Measurements from ENCODE around the gene G6PD.
"Not testable (repeated sequence)": the region's sequence is repeated elsewhere in the genome, so short reads cannot be mapped to it uniquely, and the experiment has no call there.

G6PD gene

GRCh38 chrX:154542723-154543424, 3.8 kb downstream of the G6PD start:
- no peak for FAIRE-seq

- FAIRE-seq = no peak
Observed at GRCh38 chrX:154541896-154542722, 4.5 kb downstream of the G6PD start.

- FAIRE-seq = no peak
Observed at GRCh38 chrX:154541589-154541895, 5.1 kb downstream of the G6PD start.

- no peak for FAIRE-seq
Observed at GRCh38 chrX:154540897-154541535, 5.6 kb downstream of the G6PD start.

- not testable (repeated sequence) for FAIRE-seq
Observed at GRCh38 chrX:154540365-154540764, 6.3 kb downstream of the G6PD start.

GRCh38 chrX:154539077-154539476, 7.6 kb downstream of the G6PD start:
- FAIRE-seq = no peak

GRCh38 chrX:154535892-154536291, 10.8 kb downstream of the G6PD start:
- FAIRE-seq = no peak

- FAIRE-seq = no peak
Observed at GRCh38 chrX:154534526-154535322, 11.9 kb downstream of the G6PD start.

GRCh38 chrX:154532690-154533089, 14.0 kb downstream of the G6PD start:
- no peak for FAIRE-seq

- FAIRE-seq = no peak
Observed at GRCh38 chrX:154531626-154532025, 15.0 kb downstream of the G6PD start.

- FAIRE-seq = no peak
Observed at GRCh38 chrX:154530286-154530685, 16.4 kb downstream of the G6PD start.

- FAIRE-seq = no peak
Observed at GRCh38 chrX:154529206-154529612, 17.4 kb downstream of the G6PD start.

- peak; percentile 62 for FAIRE-seq
Observed at GRCh38 chrX:154526901-154527675, 19.6 kb downstream of the G6PD start.

- FAIRE-seq = no peak
Observed at GRCh38 chrX:154525606-154526490, 20.8 kb downstream of the G6PD start.

GRCh38 chrX:154519389-154519788, 27.3 kb downstream of the G6PD start:
- no peak for FAIRE-seq

- no peak for FAIRE-seq
Observed at GRCh38 chrX:154517101-154517781, 29.4 kb downstream of the G6PD start.

- no peak for FAIRE-seq
Observed at GRCh38 chrX:154516656-154517100, 30.0 kb downstream of the G6PD start.

GRCh38 chrX:154515966-154516655, 30.5 kb downstream of the G6PD start, which contains the start of gene FAM3A:
Gene FAM3A (minus strand): TSS chrX:154516232. CDS start chrX:154515772, 460 bp downstream.
- FAIRE-seq = no peak

GRCh38 chrX:154515090-154515965, 31.3 kb downstream of the G6PD start:
- no peak for FAIRE-seq
